ENCODE results near the gene KRTAP20-4. TPM values are rescaled to one million over a fixed set of nuclear protein-coding genes. Genes with fewer than 3 reads are reported as not detected.

Gene KRTAP20-4
- polyA plus RNA-seq, 6 donors from 2014 or later = not detected

DNA sequence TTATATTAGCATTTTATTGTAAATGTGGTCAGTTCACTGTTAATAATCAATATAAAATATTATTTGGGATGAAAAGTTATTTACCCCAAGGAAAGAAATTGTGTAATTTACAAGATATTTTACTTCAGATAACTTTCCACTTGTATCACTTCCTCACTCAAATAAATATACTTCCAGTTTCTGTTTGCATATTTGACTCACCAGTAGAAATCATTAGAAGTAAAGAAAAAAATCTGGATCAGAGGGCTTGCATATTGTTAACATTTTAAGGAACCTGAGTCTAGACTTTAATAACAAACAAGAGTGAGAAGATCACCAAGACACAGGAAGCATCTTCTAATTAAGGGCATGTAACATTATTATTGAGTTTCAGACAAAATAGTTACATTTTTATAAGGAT is 347 bp upstream of the KRTAP20-4 start:
- Mint-ChIP-seq H3K27ac (no peak overlapping the region), H3K36me3 (no peaks in the 10 kb centered on the region), H3K27me3 (no peaks in the 10 kb centered on the region), H3K4me1 (no peaks in the 10 kb centered on the region), H3K4me3 (no peak overlapping the region), H3K9me3 (peaks cover 0 to 14% (median 4%) of the 10 kb centered on the region in 7 donors)
- ATAC-seq (ENCODE audit: low read depth in 2 of 2) (no peak), DNase-seq (no peak)

DNA sequence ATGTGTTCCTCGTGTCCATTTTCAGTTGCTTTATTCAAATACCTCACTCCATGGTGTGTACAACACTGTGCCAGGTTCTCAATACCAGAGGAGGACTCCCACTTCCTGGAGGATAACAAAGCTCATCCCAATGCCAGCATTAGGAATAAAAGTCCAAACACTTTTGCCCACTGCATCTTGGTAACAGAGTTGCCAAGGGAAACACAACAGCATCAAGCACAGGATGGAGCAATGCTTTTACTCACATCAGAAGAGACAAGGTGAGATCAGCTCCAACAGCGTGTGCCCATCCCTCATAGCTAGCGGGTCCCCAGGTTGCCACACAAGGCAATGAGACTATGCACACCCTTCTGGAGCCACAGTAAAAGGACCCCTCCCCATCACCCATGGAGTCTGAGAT is 2.9 kb downstream of the KRTAP20-4 start:
- Mint-ChIP-seq H3K27ac (no peak overlapping the region), H3K4me1 (no peaks in the 10 kb centered on the region), H3K9me3 (peaks cover 0 to 14% (median 8%) of the 10 kb centered on the region in 7 donors), H3K36me3 (no peaks in the 10 kb centered on the region), H3K4me3 (no peak overlapping the region), H3K27me3 (no peaks in the 10 kb centered on the region)
- ATAC-seq (ENCODE audit: low read depth in 2 of 2) (no peak), DNase-seq (no peak)

DNA sequence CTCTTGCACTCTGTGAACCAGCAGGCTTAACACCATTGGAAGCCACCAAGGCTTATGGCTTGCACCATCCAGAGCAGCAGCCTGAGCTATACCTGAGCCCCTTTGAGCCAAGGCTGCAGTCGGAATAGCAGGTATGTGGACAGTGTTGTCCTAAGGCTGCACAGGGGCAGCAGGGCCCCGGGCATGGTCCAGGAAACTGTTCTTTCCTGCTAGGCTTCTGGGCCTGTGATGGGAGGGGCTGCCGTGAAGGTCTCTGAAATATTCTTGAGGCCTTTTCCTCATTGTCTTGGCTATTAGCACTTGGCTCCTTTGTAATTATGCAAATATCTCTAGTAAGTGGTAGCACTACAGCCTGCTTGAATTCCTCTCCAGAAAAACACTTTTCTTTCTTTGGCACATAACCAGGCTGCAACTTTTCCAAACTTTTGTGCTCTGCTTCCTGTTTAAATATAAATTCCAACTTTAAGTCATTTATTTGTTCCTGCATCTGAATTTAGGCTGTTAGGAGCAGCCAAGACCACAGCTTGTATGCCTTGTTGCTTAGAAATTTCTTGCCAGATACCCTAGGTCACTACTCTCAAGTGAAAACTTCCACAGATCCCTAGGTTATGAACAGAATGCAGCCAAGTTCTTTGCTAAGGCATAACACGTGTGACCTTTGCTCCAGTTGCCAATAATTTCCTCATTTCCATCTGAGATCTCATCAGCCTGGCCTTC is 5.2 kb downstream of the KRTAP20-4 start:
- no peaks in the 10 kb centered on the region for H3K36me3 Mint-ChIP-seq
- peaks cover 0 to 14% (median 6%) of the 10 kb centered on the region in 7 donors for H3K9me3 Mint-ChIP-seq
- DNase-seq (no peak), ATAC-seq (ENCODE audit: low read depth in 2 of 2) (no peak)
- no peaks in the 10 kb centered on the region for H3K27me3 Mint-ChIP-seq
- no peak overlapping the region for H3K27ac Mint-ChIP-seq
- no peaks in the 10 kb centered on the region for H3K4me1 Mint-ChIP-seq
- no peak overlapping the region for H3K4me3 Mint-ChIP-seq

DNA sequence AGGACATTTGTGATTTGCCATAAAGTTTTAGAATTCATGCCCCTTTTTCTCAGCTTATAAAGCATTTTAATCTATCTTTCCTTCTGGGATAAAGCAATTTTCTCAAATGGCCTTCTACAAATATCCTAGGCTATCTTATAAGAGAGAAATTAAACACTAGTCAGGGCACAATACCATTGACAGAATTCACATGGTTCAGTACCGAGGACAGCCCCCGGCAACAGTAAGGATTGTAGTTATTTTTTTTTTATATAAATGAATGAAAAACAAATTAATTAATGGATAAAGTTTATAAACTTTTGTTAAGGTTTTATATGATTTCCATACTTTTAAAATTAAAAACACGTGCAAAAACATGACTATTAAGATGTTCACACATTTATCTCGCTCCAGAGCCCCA is 7.7 kb downstream of the KRTAP20-4 start:
- H3K36me3 Mint-ChIP-seq = no peaks in the 10 kb centered on the region
- H3K4me3 Mint-ChIP-seq = no peak overlapping the region
- ATAC-seq (ENCODE audit: low read depth in 2 of 2) = no peak
- DNase-seq = no peak
- no peaks in the 10 kb centered on the region for H3K27me3 Mint-ChIP-seq
- H3K4me1 Mint-ChIP-seq = no peaks in the 10 kb centered on the region
- H3K27ac Mint-ChIP-seq = no peak overlapping the region
- H3K9me3 Mint-ChIP-seq = peaks cover 0 to 11% (median 5%) of the 10 kb centered on the region in 7 donors

DNA sequence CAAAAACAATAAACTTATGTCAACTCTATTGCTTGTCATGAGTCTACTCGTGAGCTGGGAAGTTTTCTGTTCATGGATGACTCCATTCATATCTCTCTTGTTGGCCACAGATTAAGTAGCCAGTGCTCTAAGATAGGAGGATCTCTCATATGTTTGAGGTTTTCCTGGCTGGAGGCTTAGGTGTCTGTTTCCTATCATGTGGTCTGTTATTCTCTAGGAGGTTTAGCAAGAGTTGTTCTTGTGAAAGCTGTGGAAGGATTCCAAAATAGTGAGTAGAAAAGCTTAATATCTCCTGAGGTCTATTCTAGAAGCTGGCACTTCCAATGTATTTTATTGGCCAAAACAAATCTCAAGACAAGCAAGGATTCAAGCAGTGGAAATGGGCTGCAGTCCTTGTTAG is 8.8 kb downstream of the KRTAP20-4 start:
- no peak overlapping the region for H3K27ac Mint-ChIP-seq
- H3K36me3 Mint-ChIP-seq = no peaks in the 10 kb centered on the region
- no peaks in the 10 kb centered on the region for H3K27me3 Mint-ChIP-seq
- DNase-seq (no peak), ATAC-seq (ENCODE audit: low read depth in 2 of 2) (no peak)
- H3K4me3 Mint-ChIP-seq = no peak overlapping the region
- H3K9me3 Mint-ChIP-seq = peaks cover 0 to 11% (median 5%) of the 10 kb centered on the region in 7 donors
- H3K4me1 Mint-ChIP-seq = no peaks in the 10 kb centered on the region

DNA sequence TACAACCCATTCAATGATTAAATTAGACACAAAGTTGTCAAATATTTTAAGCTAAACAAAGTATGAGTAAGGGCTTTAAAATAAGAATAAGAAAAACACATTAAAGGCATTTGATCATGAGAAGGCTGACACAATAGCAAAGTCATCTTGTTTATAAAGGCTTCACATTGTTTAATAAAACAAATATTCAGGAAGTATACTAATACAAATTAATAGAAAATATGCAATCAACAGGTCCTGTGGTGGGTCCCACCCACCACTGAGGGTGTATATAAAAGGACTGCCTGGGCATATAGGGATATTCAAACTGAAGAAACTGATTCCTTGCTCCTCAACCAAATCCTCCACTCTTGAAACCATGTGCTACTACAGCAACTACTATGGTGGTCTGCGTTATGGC is 14.5 kb downstream of the KRTAP20-4 start, which contains the start of gene KRTAP20-2:
Gene KRTAP20-2 (plus strand): TSS at position 301 of the 400 bp plus-strand sequence. CDS start 58 bp downstream, at position 359.
- DNase-seq = no peak
- no peak for ATAC-seq (ENCODE audit: low read depth in 2 of 2)
- H3K27me3 Mint-ChIP-seq = no peaks in the 10 kb centered on the region
- H3K4me3 Mint-ChIP-seq = no peak within 1 kb of the TSS
- no peaks in the 10 kb centered on the region for H3K4me1 Mint-ChIP-seq
- H3K9me3 Mint-ChIP-seq = peaks cover 4 to 11% (median 5%) of the 10 kb centered on the region in 7 donors
- no peak within 1 kb of the TSS for H3K27ac Mint-ChIP-seq
- H3K36me3 Mint-ChIP-seq = no peaks in the 10 kb centered on the region

DNA sequence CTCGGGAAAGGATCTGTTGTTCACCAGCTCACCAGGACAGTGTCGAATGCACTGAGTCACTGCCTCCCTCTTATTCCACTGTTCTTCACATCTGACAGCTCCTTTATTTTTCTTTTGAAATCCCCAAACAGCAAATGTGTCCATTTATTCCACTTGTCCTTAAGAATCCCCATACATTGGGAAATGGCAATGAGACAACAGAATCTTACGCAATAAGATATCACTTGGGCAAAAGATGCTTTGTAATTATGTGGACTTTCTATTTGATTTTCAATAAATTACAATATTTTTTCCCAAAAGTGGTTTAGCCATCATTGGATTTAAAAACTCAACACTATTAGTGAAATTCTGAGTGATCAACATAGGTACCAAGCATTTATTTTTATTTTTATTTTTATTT is 18.3 kb downstream of the KRTAP20-4 start:
- no peaks in the 10 kb centered on the region for H3K27me3 Mint-ChIP-seq
- H3K4me1 Mint-ChIP-seq = no peaks in the 10 kb centered on the region
- no peak for ATAC-seq (ENCODE audit: low read depth in 2 of 2)
- H3K36me3 Mint-ChIP-seq = no peaks in the 10 kb centered on the region
- no peak overlapping the region for H3K27ac Mint-ChIP-seq
- no peak overlapping the region for H3K4me3 Mint-ChIP-seq
- no peak for DNase-seq
- H3K9me3 Mint-ChIP-seq = peaks cover 5 to 14% (median 7%) of the 10 kb centered on the region in 7 donors

DNA sequence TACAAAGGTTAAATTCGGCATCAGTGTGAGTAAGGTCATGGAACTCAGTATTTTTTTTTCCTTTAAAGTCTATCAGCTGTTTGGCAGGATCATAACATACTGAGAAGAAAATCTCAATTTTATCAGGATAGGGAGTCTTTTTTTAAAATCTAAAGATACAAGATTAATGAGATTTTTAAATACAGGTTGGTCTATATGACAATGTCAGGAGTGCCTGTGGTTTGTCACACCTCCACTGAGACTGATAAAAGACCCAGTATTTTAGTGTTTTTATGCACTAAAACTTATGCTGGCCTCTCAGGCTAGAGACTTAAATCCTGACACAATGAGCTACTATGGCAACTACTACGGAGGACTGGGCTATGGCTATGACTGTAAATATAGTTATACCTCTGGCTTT is 22.1 kb downstream of the KRTAP20-4 start, which contains the start of gene KRTAP20-3:
Gene KRTAP20-3 (plus strand): TSS at position 301 of the 400 bp plus-strand sequence.
- Mint-ChIP-seq H3K27ac (no peak within 1 kb of the TSS), H3K4me3 (no peak within 1 kb of the TSS), H3K27me3 (no peaks in the 10 kb centered on the region), H3K4me1 (no peaks in the 10 kb centered on the region), H3K36me3 (no peaks in the 10 kb centered on the region), H3K9me3 (peaks cover 5 to 29% (median 10%) of the 10 kb centered on the region in 7 donors)
- no peak for ATAC-seq (ENCODE audit: low read depth in 2 of 2)
- DNase-seq = no peak

DNA sequence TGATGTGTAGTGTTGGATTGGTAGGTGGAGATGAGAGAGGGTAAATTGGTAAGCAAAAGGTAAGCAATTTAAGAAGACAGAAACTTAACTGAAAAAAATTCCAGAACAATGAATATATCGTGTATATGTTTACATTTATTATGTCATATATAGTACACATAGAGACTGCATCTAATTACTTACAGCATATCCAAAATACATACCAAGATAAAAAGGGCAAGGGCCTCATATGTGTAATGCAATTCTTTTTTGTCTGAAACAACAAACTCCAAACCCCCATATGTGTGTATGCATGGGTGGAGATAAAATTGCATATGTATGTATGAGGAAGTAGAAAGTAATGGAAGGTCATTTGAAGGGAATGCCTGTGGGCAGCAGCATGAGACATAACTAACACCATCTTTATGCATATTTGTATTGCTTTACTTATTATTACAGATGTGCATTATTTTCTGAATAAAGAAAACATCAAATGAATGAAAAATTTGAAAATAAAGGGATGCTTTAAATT is 26.5 kb downstream of the KRTAP20-4 start:
- Mint-ChIP-seq H3K36me3 (no peaks in the 10 kb centered on the region), H3K27ac (no peak overlapping the region), H3K4me1 (no peaks in the 10 kb centered on the region), H3K27me3 (no peaks in the 10 kb centered on the region), H3K4me3 (no peak overlapping the region), H3K9me3 (peaks cover 2 to 19% (median 9%) of the 10 kb centered on the region in 7 donors)
- ATAC-seq (ENCODE audit: low read depth in 2 of 2) (no peak), DNase-seq (no peak)

DNA sequence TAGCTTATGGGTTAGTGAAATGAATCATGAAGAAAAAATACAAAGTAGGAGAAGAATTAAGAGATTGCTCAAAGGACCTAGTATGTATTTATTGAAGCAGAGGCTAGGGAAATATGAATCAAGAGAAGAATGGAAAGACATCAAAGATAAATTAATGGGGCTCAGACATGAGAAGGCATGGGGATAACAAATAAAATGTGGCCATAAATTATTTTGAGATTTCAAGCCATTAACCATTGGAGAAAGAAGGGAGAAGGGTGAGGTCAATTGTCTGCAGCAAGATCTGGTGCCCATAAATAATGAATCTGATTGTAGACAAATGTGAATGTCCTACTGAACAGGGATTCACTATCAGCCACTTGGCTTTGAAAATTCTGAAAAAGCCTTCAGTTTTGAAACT is 32.5 kb downstream of the KRTAP20-4 start:
- Mint-ChIP-seq H3K9me3 (peaks cover 0 to 14% (median 2%) of the 10 kb centered on the region in 7 donors), H3K27me3 (no peaks in the 10 kb centered on the region), H3K27ac (no peak overlapping the region), H3K4me3 (no peak overlapping the region), H3K4me1 (no peaks in the 10 kb centered on the region), H3K36me3 (no peaks in the 10 kb centered on the region)
- DNase-seq = no peak
- ATAC-seq (ENCODE audit: low read depth in 2 of 2) = no peak

DNA sequence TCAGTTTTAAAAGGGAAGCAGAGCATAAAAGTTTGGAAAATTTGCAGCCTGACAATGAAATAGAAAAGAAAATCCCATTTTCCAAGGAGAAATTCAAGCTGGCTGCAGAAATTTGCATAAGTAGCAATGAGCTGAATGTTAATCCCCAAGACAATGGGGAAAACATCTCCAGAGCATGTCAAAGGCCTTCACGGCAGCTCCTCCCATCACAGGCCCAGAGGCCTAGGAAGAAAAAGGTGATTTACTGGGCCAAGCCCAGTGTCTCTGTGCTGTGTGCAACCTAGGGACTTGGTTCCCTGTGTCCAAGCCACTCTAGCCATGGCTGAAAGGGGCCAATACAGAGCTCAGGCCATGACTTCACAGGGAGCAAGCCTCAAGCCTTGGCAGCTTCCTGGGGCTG is 48.3 kb downstream of the KRTAP20-4 start:
- Mint-ChIP-seq H3K4me3 (no peak overlapping the region), H3K4me1 (no peaks in the 10 kb centered on the region), H3K27ac (no peak overlapping the region), H3K27me3 (no peaks in the 10 kb centered on the region), H3K36me3 (no peaks in the 10 kb centered on the region), H3K9me3 (peaks cover 1 to 21% (median 5%) of the 10 kb centered on the region in 7 donors)
- no peak for DNase-seq
- ATAC-seq (ENCODE audit: low read depth in 2 of 2) = no peak

Other genes starting within 250 kb of the KRTAP20-4 start
- gene KRTAP13-2, start 248.4 kb upstream of the KRTAP20-4 start, polyA plus RNA-seq (ENCODE audit: low read depth in 6 of 6) = not detected
- gene KRTAP13-1, start 224.6 kb upstream of the KRTAP20-4 start, polyA plus RNA-seq (ENCODE audit: low read depth in 6 of 6) = not detected
- not detected for gene KRTAP13-3, start 194.7 kb upstream of the KRTAP20-4 start, polyA plus RNA-seq (ENCODE audit: low read depth in 6 of 6)
- not detected for gene KRTAP13-4, start 190.4 kb upstream of the KRTAP20-4 start, polyA plus RNA-seq (ENCODE audit: low read depth in 6 of 6)
- gene KRTAP15-1, start 180.4 kb upstream of the KRTAP20-4 start, polyA plus RNA-seq (ENCODE audit: low read depth in 6 of 6) = not detected
- not detected for gene KRTAP19-1, start 140.3 kb upstream of the KRTAP20-4 start, polyA plus RNA-seq (ENCODE audit: low read depth in 6 of 6)
- not detected for gene KRTAP19-2, start 133.2 kb upstream of the KRTAP20-4 start, polyA plus RNA-seq (ENCODE audit: low read depth in 6 of 6)
- not detected for gene KRTAP19-3, start 128.6 kb upstream of the KRTAP20-4 start, polyA plus RNA-seq (ENCODE audit: low read depth in 6 of 6)
- not detected for gene KRTAP19-4, start 123.5 kb upstream of the KRTAP20-4 start, polyA plus RNA-seq (ENCODE audit: low read depth in 6 of 6)
- not detected for gene KRTAP19-5, start 118.5 kb upstream of the KRTAP20-4 start, polyA plus RNA-seq (ENCODE audit: low read depth in 6 of 6)
- not detected for gene KRTAP19-6, start 78.8 kb upstream of the KRTAP20-4 start, polyA plus RNA-seq (ENCODE audit: low read depth in 6 of 6)
- not detected for gene KRTAP19-7, start 59.3 kb upstream of the KRTAP20-4 start, polyA plus RNA-seq (ENCODE audit: low read depth in 6 of 6)
- not detected for gene KRTAP22-2, start 30.2 kb upstream of the KRTAP20-4 start, polyA plus RNA-seq (ENCODE audit: low read depth in 6 of 6)
- not detected for gene KRTAP6-3, start 28.2 kb upstream of the KRTAP20-4 start, polyA plus RNA-seq (ENCODE audit: low read depth in 6 of 6)
- not detected for gene KRTAP6-2, start 21.7 kb upstream of the KRTAP20-4 start, polyA plus RNA-seq (ENCODE audit: low read depth in 6 of 6)
- gene KRTAP22-1, start 19.5 kb upstream of the KRTAP20-4 start, polyA plus RNA-seq (ENCODE audit: low read depth in 6 of 6) = not detected
- gene KRTAP6-1, start 6.7 kb upstream of the KRTAP20-4 start, polyA plus RNA-seq (ENCODE audit: low read depth in 6 of 6) = not detected
- not detected for gene KRTAP20-1, start 4.2 kb upstream of the KRTAP20-4 start, polyA plus RNA-seq (ENCODE audit: low read depth in 6 of 6)
- gene KRTAP20-2, start 14.6 kb downstream of the KRTAP20-4 start, polyA plus RNA-seq (ENCODE audit: low read depth in 6 of 6) = not detected
- not detected for gene KRTAP20-3, start 22.2 kb downstream of the KRTAP20-4 start, polyA plus RNA-seq (ENCODE audit: low read depth in 6 of 6)
- gene KRTAP21-3, start 98.2 kb downstream of the KRTAP20-4 start, polyA plus RNA-seq (ENCODE audit: low read depth in 6 of 6) = not detected
- not detected for gene KRTAP21-2, start 126.6 kb downstream of the KRTAP20-4 start, polyA plus RNA-seq (ENCODE audit: low read depth in 6 of 6)
- gene KRTAP21-1, start 134.8 kb downstream of the KRTAP20-4 start, polyA plus RNA-seq (ENCODE audit: low read depth in 6 of 6) = not detected
- gene KRTAP8-1, start 192.6 kb downstream of the KRTAP20-4 start, polyA plus RNA-seq (ENCODE audit: low read depth in 6 of 6) = not detected
- gene KRTAP7-1, start 209.1 kb downstream of the KRTAP20-4 start, polyA plus RNA-seq (ENCODE audit: low read depth in 6 of 6) = not detected